IMR-90 (cell line): ENCODE results near the gene MFAP3.

Experiments used
- CTCF ChIP-seq: conservative IDR thresholded peaks from 2 replicates; pipeline ENCODE4 v1.5.1; 2012; ENCODE audit warnings: mild to moderate bottlenecking, low read depth, low read length, improper control_type of control experiment
- RFX5 ChIP-seq: IDR thresholded peaks from 2 replicates; pipeline ENCODE4 v1.8.0; 2012; ENCODE audit warnings: low read depth, mild to moderate bottlenecking, low read length, moderate library complexity

- no peak for TF ChIP-seq CTCF
- TF ChIP-seq RFX5: no peak
Observed at GRCh38 chr5:154103233-154103632, 64.5 kb downstream of the MFAP3 start.
